ENCODE data around the gene MED31. TPM values are rescaled to one million over a fixed set of nuclear protein-coding genes. Genes with fewer than 3 reads are reported as not detected.

Gene MED31
- total RNA-seq, 2 experiments from 2014 or later, result 17.7 to 24.5 TPM

GRCh38 chr17:6639014-6639585 is 12.3 kb downstream of the MED31 start:
- intact Hi-C loops (cut with DNase I, micrococcal nuclease), result no loop called here
- H3K36me3 Mint-ChIP-seq (ENCODE audit: low read depth), result peaks cover 29% of the 10 kb centered on the region
- CTCF ChIA-PET, result interaction anchor here (0.6 kb wide), 1 partner anchor 367 kb away, joined by 3 read pairs; no protein-coding TSS in a partner anchor
- peak overlapping the region; percentile 78 for H3K27ac Mint-ChIP-seq
- H3K27me3 Mint-ChIP-seq, result no peaks in the 10 kb centered on the region
- DNase-seq (peak; percentile 51), ATAC-seq (no peak)
- POLR2A ChIA-PET, result interaction anchor here (0.5 to 1.2 kb wide), 2 partner anchors 12 to 1141 kb away, joined by 4 to 5 read pairs; partner anchors contain the start of genes C17orf100 and MED31
- peaks cover 47% of the 10 kb centered on the region for H3K4me1 Mint-ChIP-seq
- peak overlapping the region; percentile 92 for H3K4me3 Mint-ChIP-seq
- no peaks in the 10 kb centered on the region for H3K9me3 Mint-ChIP-seq (ENCODE audit: low read depth)

GRCh38 chr17:6638046-6638908 is 13.1 kb downstream of the MED31 start:
- Mint-ChIP-seq H3K27me3 (no peaks in the 10 kb centered on the region), H3K27ac (peak overlapping the region; percentile 63), H3K9me3 (ENCODE audit: low read depth) (no peaks in the 10 kb centered on the region), H3K4me3 (peak overlapping the region; percentile 92), H3K4me1 (peaks cover 39% of the 10 kb centered on the region), H3K36me3 (ENCODE audit: low read depth) (peaks cover 30% of the 10 kb centered on the region)
- DNase-seq (peak; percentile 22), ATAC-seq (no peak)
- ChIA-PET CTCF (no interaction called here), POLR2A (interaction anchor here (0.5 to 0.8 kb wide), 3 partner anchors 19 to 1140 kb away, joined by 3 to 5 read pairs (median 3); partner anchors contain the start of gene SLC16A13)
- intact Hi-C loops (cut with DNase I, micrococcal nuclease), result no loop called here

- CTCF ChIA-PET, result no interaction called here
- no peak for DNase-seq
- intact Hi-C loops (cut with DNase I, micrococcal nuclease), result no loop called here
- ATAC-seq, result no peak
- Mint-ChIP-seq H3K27ac (no peak overlapping the region), H3K4me3 (no peak overlapping the region), H3K36me3 (ENCODE audit: low read depth) (peaks cover 32% of the 10 kb centered on the region), H3K9me3 (ENCODE audit: low read depth) (no peaks in the 10 kb centered on the region), H3K4me1 (peaks cover 30% of the 10 kb centered on the region), H3K27me3 (no peaks in the 10 kb centered on the region)
- POLR2A ChIA-PET, result interaction anchor here (0.6 to 0.8 kb wide), 2 partner anchors 20 to 399 kb away, joined by 3 read pairs; partner anchors contain the start of gene SLC16A13
These were observed 14.0 kb downstream of the MED31 start for GRCh38 chr17:6637458-6637840.

GRCh38 chr17:6636616-6637457 is 14.6 kb downstream of the MED31 start:
- CTCF ChIA-PET, result no interaction called here
- Mint-ChIP-seq H3K27ac (no peak overlapping the region), H3K4me1 (peaks cover 24% of the 10 kb centered on the region), H3K4me3 (no peak overlapping the region), H3K9me3 (ENCODE audit: low read depth) (no peaks in the 10 kb centered on the region), H3K27me3 (no peaks in the 10 kb centered on the region), H3K36me3 (ENCODE audit: low read depth) (peaks cover 31% of the 10 kb centered on the region)
- POLR2A ChIA-PET, result interaction anchor here (0.6 kb wide), 1 partner anchor 399 kb away, joined by 3 read pairs; the partner anchor contains the start of gene SLC16A13
- DNase-seq, result no peak
- intact Hi-C loops (cut with DNase I, micrococcal nuclease), result no loop called here
- ATAC-seq, result no peak

GRCh38 chr17:6636105-6636504 is 15.3 kb downstream of the MED31 start:
- no peak overlapping the region for H3K27ac Mint-ChIP-seq
- intact Hi-C loops (cut with DNase I, micrococcal nuclease), result no loop called here
- no peak overlapping the region for H3K4me3 Mint-ChIP-seq
- H3K27me3 Mint-ChIP-seq, result no peaks in the 10 kb centered on the region
- DNase-seq (no peak), ATAC-seq (no peak)
- peaks cover 30% of the 10 kb centered on the region for H3K36me3 Mint-ChIP-seq (ENCODE audit: low read depth)
- no peaks in the 10 kb centered on the region for H3K9me3 Mint-ChIP-seq (ENCODE audit: low read depth)
- POLR2A ChIA-PET, result no interaction called here
- CTCF ChIA-PET, result no interaction called here
- H3K4me1 Mint-ChIP-seq, result peaks cover 22% of the 10 kb centered on the region

- DNase-seq (no peak), ATAC-seq (no peak)
- ChIA-PET POLR2A (no interaction called here), CTCF (no interaction called here)
- Mint-ChIP-seq H3K4me3 (no peak overlapping the region), H3K4me1 (peaks cover 15% of the 10 kb centered on the region), H3K36me3 (ENCODE audit: low read depth) (peaks cover 43% of the 10 kb centered on the region), H3K27ac (no peak overlapping the region), H3K9me3 (ENCODE audit: low read depth) (no peaks in the 10 kb centered on the region), H3K27me3 (no peaks in the 10 kb centered on the region)
- intact Hi-C loops (cut with DNase I, micrococcal nuclease), result no loop called here
These were observed 18.1 kb downstream of the MED31 start for GRCh38 chr17:6633263-6633662.

GRCh38 chr17:6632530-6632929 is 18.9 kb downstream of the MED31 start:
- ChIA-PET POLR2A (no interaction called here), CTCF (no interaction called here)
- Mint-ChIP-seq H3K36me3 (ENCODE audit: low read depth) (peaks cover 50% of the 10 kb centered on the region), H3K4me1 (peaks cover 8% of the 10 kb centered on the region), H3K27me3 (no peaks in the 10 kb centered on the region), H3K9me3 (ENCODE audit: low read depth) (no peaks in the 10 kb centered on the region), H3K4me3 (no peak overlapping the region), H3K27ac (no peak overlapping the region)
- ATAC-seq, result no peak
- DNase-seq, result no peak
- intact Hi-C loops (cut with DNase I, micrococcal nuclease), result no loop called here

GRCh38 chr17:6630390-6630789 is 21.0 kb downstream of the MED31 start:
- ATAC-seq (no peak), DNase-seq (no peak)
- peaks cover 8% of the 10 kb centered on the region for H3K4me1 Mint-ChIP-seq
- H3K27me3 Mint-ChIP-seq, result no peaks in the 10 kb centered on the region
- no peak overlapping the region for H3K27ac Mint-ChIP-seq
- intact Hi-C loops (cut with DNase I, micrococcal nuclease), result no loop called here
- peaks cover 61% of the 10 kb centered on the region for H3K36me3 Mint-ChIP-seq (ENCODE audit: low read depth)
- ChIA-PET CTCF (interaction anchor here (0.6 kb wide), 1 partner anchor 277 kb away, joined by 3 read pairs; no protein-coding TSS in a partner anchor), POLR2A (no interaction called here)
- no peak overlapping the region for H3K4me3 Mint-ChIP-seq
- no peaks in the 10 kb centered on the region for H3K9me3 Mint-ChIP-seq (ENCODE audit: low read depth)

- no peaks in the 10 kb centered on the region for H3K9me3 Mint-ChIP-seq (ENCODE audit: low read depth)
- peaks cover 44% of the 10 kb centered on the region for H3K36me3 Mint-ChIP-seq (ENCODE audit: low read depth)
- ATAC-seq, result no peak
- DNase-seq, result no peak
- POLR2A ChIA-PET, result no interaction called here
- CTCF ChIA-PET, result interaction anchor here (0.6 kb wide), 1 partner anchor 40 kb away, joined by 3 read pairs; no protein-coding TSS in a partner anchor
- H3K4me3 Mint-ChIP-seq, result no peak overlapping the region
- intact Hi-C loops (cut with DNase I, micrococcal nuclease), result no loop called here
- H3K27ac Mint-ChIP-seq, result no peak overlapping the region
- H3K4me1 Mint-ChIP-seq, result peaks cover 8% of the 10 kb centered on the region
- no peaks in the 10 kb centered on the region for H3K27me3 Mint-ChIP-seq
These were observed 24.4 kb downstream of the MED31 start for GRCh38 chr17:6627019-6627418.

GRCh38 chr17:6626616-6627015 is 24.8 kb downstream of the MED31 start:
- POLR2A ChIA-PET, result no interaction called here
- Mint-ChIP-seq H3K4me1 (peaks cover 8% of the 10 kb centered on the region), H3K36me3 (ENCODE audit: low read depth) (peaks cover 44% of the 10 kb centered on the region), H3K27me3 (no peaks in the 10 kb centered on the region), H3K27ac (no peak overlapping the region), H3K4me3 (no peak overlapping the region), H3K9me3 (ENCODE audit: low read depth) (no peaks in the 10 kb centered on the region)
- intact Hi-C loops (cut with DNase I, micrococcal nuclease), result no loop called here
- no peak for DNase-seq
- no peak for ATAC-seq
- CTCF ChIA-PET, result no interaction called here

- peaks cover 37% of the 10 kb centered on the region for H3K36me3 Mint-ChIP-seq (ENCODE audit: low read depth)
- no peaks in the 10 kb centered on the region for H3K27me3 Mint-ChIP-seq
- no peak for DNase-seq
- intact Hi-C loops (cut with DNase I, micrococcal nuclease), result no loop called here
- ChIA-PET CTCF (no interaction called here), POLR2A (no interaction called here)
- H3K9me3 Mint-ChIP-seq (ENCODE audit: low read depth), result no peaks in the 10 kb centered on the region
- H3K4me3 Mint-ChIP-seq, result no peak overlapping the region
- no peak for ATAC-seq
- no peaks in the 10 kb centered on the region for H3K4me1 Mint-ChIP-seq
- H3K27ac Mint-ChIP-seq, result no peak overlapping the region
These were observed 27.5 kb downstream of the MED31 start for GRCh38 chr17:6623941-6624340.
